GM15510 (cell line): ENCODE results near the gene NFIX.

Experiments used
- POLR2A ChIP-seq: IDR thresholded peaks from 3 replicates; pipeline ENCODE4 v1.6.1; 2011; ENCODE audit warnings: borderline replicate concordance; ENCODE audit not compliant: insufficient read length; ENCODE audit errors: extremely low read depth

Gene NFIX

DNA sequence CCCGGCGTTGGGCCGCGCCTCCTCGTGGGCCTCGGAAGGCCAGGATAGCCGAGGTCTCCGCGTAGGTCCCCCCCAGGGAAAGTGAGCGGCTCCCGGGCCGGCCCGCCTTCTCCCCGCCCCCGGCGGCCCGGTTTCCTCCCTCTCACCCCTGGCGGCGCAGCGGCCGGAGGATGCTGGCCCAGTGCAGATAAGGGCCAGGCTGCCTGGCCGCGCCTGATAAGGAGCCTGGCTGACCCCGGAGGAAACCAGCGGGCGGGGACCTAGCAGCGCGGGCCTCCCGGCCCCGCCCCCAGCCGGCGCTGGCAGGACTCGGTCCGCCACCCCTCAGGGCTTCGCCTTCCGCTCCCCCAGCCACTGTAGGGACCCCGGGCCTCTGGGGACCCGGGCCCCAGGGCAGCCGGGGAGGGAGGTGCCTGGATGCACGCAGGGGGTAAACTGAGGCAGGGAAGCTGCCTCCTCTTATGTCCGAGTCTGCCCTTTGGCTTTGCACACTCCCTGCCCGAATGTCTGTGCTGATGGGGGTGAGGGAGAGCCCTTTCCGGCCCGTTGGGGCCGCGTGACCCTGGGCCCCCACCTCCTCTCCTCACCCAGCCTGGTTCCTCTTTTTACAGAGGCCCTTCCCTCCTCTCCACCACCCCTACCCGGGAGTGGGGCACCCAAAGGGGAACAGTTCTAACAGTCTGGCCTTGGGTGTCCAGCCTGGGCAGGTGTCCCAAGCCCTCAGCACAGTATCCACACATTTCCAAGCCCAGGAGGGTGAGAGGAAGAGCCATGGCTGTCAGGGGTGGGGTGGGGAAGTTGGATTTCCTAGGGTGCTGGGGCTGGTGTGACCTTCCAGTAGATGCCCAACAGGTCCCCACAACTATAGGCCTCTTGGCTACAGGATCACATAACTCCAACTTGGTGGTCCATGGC is 107.6 kb downstream of the NFIX start, which contains the start of gene LYL1:
LYL1 (minus strand) TSS at position 193 of the 915 bp plus-strand sequence. CDS start 1,687 bp downstream, outside the sequence.
- TF ChIP-seq POLR2A: peak; percentile 73

DNA sequence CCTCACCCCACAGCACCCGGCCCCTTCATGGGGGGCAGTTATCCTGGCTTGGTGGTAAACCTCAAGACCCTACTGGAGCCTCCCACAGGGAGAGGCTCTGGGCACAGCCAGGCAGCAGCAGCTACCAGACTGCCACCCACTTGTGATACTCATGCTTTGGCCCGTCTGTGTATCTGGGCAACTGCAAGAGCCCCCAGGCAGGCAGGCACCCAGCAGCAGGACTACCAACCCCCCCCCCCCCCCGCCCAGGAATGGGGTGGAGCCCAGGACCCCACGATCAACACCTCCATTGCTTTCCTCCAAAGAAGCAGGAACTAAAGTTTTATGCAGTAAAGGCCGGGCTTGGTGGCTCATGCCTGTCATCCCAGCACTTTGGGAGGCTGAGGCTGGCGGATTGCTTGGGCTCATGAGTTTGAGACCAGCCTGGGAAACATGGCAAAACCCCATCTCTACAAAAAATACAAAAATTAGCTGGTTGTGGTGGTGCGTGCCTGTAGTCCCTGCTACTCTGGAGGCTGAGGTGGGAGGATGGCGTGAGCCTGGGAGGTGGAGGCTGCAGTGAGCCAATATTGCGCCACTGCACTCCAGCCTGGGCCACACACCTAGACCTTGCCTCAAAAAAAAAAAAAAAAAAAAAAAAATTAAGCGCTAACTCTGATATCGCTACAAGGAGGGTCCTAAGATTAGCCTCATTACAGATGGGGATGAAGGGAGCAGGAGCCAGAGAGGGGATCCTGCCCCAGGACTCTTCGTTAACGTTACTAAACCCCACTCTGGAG is 108.5 kb downstream of the NFIX start:
- no peak for TF ChIP-seq POLR2A

DNA sequence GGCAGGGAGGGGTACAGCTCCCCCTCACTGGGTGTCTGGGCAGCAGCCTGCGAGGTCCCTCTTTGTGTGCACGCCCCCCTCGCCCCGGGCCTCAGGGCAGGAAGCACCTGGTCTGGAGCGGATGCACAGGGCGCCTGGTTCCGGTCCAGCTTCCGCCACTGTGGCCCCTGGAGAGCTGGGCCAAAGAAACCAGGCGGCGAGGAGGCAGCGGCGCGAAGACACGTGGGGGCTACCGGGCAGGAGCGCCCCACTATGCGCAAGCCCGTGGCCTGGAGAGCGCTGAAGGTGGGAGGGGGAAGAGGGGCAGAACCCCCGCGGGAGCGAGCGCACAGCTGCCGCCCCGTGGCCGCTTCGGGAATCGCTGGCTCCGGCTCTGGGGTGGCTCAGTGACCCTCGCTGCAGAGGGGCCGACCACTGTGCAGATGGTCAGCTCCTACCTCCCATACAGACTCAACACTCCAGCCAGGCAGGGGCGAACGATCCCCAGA is 109.1 kb downstream of the NFIX start:
- peak; percentile 63 for TF ChIP-seq POLR2A

DNA sequence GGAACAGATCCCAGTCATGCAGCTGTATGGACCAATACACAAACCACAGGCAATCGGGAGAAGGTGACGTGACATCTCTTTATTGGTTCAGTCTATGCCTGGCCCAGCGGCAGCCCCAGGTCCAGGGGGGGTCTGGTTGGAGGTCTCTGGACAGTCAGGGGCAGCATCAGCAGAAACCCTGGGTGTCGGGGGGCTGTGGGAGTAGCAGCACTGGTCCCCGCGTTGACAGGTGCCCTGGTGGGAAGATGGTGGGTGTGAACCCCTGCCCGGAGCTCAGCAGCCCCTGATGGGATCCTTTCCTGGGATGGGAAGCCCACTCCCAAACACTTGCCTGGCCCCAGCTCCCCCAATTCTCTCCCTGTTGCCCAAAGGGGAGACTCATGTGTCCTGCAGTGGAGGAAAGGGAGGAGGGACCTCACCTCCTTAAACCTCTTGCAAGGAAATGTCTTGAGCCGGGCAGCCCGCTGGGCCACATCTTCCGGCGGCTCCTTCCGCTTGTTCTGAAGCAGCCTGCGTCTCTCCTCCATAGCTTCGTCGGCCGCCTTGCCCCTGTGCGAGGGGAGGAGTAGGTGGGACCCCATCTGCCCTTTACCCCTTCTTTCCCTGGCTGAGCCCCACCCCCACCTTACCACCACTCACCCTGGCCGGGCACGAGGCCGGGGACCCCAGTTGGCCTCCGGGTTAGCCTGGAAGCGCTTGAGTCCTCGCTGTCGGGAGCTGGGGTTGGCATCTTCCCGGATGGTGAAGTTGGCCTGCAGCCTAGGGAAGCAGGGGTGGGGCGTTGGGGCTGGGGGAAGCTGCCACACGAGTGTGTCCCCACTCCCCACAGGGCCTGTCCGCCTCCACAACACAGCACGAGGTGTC is 109.8 kb downstream of the NFIX start:
- peak; percentile 27 for TF ChIP-seq POLR2A

DNA sequence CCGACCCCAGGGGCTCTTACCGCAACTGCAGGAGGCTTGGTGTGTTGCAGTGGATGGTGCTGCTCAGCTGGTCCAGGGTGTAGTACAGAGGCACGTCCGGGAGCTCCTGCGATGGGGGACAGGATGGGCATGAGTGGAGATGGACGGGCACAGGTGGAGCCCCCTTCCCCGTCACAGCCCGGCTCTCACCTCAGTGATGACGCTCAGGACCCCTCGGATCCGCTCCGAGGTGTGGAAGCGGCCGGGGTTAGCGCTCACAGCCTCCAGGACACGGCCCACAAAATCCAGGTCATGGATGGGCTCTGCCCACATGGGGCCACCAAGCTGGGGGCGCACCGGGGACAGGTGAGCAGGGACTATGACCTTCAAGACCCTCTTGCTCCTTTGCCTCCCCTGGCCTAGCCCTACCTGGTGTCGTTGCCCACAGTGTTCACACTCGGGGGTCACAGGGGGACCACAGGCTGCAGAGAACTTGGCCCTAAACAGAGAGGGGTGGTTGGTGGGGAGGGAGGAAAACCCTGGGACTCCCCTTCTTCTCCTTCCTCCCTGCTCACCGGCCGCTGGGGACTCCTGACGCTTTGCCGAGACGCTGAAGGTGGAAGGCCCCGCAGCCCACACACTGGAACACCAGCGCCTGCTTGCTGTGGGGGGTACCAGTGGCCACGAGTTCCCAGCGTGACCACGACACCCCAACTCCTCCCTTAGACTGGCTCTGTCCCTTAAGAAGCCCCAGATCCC is 114.3 kb downstream of the NFIX start:
- no peak for TF ChIP-seq POLR2A

DNA sequence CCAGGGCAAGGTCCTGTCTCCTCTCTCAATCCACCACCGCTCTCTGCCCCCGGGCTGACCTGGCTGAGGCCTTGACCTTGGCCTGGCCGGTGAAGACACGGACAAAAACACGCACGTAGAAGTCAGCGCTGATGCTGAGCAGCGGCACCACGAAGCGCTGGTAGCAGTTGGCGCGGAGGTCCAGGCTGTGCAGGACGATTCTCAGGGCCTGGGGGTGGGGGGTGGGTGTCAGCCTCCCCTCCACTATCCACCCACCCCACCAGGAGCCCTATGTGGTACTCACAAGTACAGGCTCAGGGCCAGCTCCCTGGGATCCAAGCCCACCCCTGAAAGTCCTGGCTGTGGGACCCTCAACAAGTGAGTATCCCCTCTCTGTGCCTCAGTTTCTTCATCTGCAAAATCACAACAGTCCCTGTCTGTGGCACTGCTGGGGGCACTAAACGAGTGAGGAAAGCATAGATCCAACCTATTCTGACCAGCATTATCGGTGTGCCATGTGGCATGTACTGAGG is 114.9 kb downstream of the NFIX start:
- no peak for TF ChIP-seq POLR2A

DNA sequence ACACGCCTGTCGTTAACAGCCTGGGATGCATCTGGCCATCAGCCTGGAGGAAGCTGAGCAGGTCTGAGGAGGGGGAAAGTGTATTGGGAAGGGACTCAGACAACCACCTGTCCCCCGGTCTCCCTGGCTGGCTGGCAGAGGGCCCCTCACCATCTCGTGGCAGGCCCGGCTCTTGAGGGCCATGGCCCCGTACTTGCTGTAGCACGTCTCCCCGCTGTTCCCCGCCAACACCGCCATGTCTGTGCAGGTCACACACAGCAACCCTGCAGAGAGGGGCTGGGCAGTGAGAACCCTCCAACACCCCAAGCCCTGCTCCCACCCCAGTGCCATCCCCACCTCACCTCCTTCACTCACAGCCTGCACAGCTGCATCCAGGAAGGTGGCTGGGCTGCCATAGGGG is 117.3 kb downstream of the NFIX start:
- no peak for TF ChIP-seq POLR2A

DNA sequence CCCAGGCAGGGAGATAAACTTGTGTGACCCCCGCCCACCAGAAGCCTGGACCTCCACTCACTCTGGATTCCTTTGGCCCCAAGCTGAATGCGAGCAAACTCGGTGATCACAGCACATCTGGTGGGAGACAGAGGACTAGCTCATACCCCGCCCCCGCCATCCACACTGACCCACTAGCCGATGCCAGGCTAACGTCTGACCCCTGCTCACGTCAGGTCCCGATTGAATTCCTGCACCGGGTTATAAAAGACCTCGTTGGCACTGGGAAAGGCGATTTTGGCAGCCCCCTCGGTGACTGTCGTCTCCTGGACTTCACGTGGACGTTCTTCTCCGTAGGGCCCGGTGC is 120.6 kb downstream of the NFIX start:
- TF ChIP-seq POLR2A: no peak

DNA sequence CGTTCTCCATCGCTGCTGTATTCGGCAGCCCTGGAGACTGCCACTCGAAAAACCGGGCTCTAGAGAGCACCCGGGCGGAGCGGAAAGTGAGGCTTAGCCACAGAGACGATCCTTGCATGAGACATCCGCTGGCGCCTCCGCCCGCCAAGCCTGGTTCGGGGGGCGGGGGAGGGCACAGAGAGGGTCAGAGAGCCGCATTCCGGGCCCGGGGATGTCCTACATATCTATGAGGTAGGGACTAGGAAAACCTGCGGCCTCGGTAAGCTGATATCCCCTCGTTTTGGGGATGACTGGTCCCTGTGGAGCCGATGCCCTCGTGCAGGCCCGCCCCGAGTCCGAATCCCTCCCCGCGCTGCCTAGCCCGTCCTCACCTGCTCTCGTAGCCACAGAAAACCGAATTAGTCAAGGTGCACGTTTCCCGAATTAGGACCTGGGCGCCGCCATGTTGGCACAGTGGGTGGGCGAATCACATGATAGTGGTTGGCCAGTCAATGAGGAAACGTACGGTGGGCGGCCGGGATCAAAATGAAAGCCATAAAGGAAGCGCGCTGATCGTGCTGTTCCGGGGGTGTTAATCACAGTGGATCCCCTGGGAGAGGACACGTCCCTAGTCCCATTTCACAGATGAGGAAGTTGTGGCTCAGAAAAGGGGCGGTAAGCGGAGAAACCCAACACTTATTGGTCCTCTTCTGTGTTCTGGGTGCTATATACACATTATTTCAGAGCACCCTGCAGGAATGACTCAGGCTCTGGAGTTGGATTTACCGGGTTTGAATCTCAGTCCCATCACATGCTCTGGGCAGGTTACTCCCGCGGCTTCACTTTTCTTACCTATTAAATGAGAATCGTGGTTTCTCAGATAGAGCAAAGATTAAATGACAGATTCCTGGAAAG is 121.3 kb downstream of the NFIX start, which contains the start of gene TRMT1:
TRMT1 (minus strand) TSS at position 459 of the 894 bp plus-strand sequence; CDS start at position 118, 341 bp downstream.
- TF ChIP-seq POLR2A: peak; percentile 25

DNA sequence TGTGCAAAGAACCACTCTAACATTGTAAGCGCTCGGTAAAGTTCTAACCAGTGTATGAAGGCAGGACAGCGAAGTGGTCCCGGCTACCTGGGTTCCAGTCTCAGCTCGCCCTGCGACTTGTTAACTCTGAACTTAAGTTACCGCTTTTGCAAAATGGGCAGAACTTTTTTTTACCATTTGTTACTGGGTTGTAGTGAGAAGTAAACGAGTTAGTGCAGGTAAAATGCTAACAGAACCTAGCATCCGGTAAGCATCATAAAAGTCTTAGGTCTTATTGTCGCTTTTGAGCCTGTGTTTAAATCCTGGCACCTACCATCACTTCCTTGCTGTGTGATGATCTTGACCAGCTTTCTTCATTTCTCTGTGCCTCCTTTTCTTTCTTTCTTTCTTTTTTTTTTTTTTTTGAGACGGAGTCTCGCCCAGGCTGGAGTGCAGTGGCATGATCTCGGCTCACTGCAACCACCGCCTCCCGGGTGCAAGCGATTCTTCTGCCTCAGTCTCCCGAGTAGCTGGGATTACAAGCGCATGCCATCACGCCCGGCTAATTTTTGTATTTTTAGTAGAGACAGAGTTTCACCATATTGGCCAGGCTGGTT is 122.0 kb downstream of the NFIX start:
- no peak for TF ChIP-seq POLR2A

DNA sequence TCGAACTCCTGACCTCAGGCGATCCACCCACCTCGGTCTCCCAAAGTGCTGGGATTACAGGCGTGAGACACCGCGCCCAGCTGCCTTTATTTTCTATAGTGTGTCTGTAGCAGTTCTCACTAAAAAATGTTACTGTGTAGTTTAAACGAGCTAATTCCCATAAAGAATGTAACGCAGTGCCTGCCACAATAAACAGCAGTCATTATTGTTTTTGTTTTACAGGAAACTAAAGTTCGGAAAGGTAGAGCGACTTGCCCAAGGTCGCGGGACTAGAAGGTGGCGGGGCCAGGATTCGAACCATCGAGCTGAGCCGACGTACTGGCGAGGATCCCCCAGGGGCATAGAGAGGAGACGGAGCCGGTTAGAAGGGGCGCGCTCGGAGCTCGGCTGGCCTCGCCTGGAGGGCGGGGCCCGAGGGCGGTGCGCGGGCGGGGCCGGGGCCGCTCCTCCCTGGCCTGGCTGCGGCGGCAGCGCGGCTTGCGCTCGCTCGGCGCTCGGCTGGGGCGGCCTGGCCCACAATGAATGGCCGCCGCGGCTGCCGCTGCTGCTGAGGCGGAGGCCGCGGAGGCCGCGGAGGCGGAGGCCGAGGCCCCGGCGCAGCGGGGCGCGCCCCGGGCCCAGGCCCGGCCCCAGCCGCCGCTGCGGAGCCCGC is 122.6 kb downstream of the NFIX start, which contains the start of gene NACC1:
NACC1 (plus strand) TSS at position 493 of the 652 bp plus-strand sequence. CDS start 16,944 bp downstream, outside the sequence.
- peak; percentile 59 for TF ChIP-seq POLR2A
